GM19043 (cell line): ENCODE results near the gene NT5C2.
"Not testable (repeated sequence)": the region's sequence is repeated elsewhere in the genome, so short reads cannot be mapped to it uniquely, and the experiment has no call there.

Experiments
- ATAC-seq: cut with Tn5 transposase; IDR thresholded peaks from one replicate; pipeline ENCODE4 v1.9.1; 2021; ENCODE audit warnings: low read depth; ENCODE audit not compliant: unreplicated experiment

NT5C2 gene

DNA sequence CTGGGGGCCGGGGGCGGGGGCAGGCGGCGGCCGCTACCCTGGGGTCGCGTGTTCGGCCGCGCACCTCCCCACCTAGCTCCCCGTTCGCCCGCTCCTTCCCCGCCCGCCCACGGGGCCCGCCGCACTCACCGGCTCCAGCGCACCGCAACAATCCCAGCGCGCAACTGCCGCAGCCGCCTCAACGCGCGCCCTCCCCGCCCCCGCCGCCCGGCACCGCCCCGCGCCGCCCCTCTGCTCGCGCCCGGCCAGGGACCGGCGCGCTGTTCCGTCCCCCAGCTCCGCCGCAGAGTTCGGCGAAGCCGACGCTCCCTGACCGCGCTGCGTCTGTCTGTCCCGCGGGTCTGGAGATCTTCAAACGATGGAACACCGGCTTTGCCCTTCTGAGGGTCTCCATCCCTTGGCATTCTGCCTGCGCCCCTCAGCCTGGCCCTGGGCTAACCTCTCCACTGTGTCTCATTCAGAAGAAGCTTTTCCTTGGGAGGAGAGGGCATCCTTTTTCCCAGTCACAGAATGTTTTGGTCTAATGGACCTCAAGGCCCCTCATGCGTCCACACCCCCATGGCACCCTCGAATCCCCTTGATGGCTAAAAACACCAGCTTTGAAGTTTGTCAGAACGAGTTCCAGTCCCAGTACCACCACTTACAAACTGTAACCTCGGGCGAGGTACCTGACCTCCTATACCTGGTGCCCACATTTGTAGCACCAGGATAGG lies at the start of gene NT5C2:
TSS of gene NT5C2 (minus strand) at position 166 of the 713 bp plus-strand sequence. CDS start 18,314 bp downstream, outside the sequence.
- peak; percentile 52 for ATAC-seq

DNA sequence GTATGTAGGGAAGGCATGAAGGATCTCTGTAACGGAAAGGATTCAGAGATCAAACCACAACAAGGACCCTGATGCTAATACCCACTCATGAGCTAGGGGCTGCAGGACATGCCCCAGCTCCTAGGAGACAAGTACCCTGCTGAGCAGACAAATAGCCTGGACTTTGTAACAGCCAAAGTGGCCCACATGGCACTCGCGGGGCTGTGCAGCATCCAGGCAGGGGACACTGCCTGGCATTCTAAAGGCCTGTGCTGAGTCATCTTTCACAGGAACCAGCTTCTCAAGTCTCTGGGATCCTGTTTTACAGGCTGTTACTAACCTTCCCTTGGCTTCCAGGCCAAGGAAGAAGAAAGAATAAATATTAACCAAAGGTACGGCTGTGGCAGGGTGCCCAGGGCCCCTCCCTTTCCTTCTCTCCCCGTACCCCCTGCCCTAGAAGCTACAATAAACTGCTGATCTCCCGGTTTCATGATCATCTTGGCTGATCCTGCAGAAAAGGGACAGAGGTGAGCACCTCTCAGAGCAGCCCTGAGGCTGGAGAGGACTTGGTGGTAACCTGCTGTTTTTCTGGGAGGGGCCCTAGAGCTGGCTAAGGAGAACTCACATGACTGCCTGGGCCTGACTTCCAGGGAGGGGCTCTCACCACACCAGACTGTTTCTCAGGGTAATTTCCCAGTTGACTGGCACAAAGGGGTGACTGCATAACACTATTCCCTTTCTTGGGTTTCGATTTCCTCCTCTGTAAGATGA lies 48.4 kb upstream of the NT5C2 start:
- ATAC-seq, result no peak

DNA sequence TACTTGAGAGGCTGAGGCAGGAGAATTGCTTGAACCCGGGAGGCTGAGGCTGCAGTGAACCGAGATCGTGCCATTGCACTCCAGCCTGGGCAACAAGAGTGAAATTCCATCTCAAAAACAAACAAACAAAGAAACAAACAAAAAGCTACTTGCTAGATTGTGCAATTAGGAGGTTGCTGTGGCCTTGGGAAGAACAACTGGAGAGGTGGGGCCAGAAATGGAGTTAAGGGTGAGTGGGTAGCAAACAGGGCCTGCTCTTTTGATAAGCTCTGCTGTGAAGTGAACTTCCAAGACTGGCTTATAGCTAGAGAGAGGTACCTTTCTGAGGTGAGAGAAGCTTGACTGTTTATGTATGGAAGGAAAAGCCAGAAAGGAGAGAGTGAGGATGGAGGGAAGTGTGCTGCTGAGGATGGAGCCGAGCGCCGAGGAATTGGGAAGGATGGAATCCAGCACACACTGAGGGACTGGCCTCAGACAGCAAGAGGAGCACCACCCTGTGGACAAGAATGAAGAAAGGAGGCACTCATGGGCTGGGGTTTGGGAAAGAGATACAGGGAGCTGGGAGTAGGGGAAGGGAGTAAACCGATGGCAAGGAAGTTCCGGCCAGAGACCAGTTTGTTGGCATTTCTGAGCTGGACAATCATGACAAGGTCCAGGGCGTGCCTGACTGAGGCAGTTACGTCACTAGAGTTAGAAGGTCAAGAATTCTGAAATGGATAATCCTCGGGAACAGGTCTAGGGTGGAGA lies 45.6 kb upstream of the NT5C2 start:
- no peak for ATAC-seq

DNA sequence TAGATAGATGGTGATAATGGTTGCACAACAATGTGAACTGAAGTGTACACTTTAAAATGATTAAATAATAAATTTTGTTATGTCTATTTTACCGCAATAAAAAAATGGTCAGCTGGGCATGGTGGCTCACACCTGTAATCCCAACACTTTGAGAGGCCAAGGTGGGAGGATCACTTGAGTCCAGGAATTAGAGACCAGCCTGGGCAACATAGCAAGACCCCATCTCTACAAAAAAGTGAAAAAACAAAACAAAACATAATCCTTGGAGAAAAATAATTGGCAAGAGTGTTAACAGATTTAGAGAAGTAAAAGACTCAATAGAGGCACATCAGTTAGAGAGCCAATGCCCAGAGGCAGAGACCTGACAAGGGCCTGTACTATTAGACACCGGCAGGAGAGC lies 42.7 kb upstream of the NT5C2 start:
- ATAC-seq, result no peak

DNA sequence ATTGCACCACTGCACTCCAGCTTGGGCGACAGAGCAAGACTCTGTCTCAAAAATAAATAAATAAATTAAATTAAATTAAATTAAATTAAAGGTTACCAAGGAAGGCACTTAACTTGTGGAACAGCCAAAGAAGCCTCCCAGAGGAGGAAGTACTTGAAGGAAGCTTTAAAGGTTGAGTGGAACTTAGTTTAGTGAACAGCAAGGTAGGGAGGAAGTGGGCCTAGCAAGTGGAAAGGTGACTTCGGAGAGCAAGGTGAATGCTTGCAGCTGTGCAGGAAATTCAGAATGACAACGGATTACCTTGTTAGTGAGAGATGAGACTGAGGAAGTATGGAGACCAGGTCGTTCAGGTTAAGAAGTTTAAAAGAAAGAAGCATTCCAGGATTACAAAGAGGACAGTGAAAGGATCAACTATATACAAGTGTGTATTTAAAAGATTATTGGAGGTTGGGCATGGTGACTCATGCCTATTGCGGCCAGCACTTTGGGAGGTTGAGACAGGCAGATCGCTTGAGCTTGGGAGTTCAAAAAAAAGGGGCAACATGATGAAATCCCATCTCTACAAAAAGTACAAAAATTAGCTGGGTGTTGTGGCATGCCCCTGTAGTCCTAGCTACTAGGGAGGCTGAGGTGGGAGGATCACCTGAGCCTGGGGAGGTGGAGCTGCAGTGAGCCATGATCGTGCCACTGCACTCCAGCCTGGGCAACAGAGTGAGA lies 39.9 kb upstream of the NT5C2 start:
- ATAC-seq, result no peak

DNA sequence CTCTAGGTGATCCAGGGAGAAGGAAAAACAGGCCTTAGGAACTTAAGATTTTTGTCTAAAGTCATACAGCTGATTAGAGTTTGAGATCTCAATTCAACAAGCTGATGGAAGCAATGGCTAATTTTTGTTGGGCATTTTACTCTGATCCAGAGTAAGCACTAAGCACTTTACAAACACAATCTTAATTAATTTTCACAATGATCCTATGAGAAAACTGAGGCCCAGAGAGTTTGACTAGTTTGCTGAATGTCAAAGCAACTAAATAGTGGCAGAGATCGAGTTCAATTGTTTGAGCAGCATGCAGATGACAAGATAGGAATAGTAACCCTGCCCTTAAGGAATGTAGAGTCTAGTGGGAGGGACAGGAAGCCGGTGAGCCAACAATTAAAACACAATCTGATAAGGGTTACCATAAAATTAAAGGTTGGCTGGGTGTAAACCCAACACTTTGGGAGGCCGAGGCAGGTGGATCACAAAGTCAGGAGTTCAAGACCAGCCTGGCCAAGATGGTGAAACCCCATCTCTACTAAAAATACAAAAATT lies 39.1 kb upstream of the NT5C2 start:
- ATAC-seq, result no peak

DNA sequence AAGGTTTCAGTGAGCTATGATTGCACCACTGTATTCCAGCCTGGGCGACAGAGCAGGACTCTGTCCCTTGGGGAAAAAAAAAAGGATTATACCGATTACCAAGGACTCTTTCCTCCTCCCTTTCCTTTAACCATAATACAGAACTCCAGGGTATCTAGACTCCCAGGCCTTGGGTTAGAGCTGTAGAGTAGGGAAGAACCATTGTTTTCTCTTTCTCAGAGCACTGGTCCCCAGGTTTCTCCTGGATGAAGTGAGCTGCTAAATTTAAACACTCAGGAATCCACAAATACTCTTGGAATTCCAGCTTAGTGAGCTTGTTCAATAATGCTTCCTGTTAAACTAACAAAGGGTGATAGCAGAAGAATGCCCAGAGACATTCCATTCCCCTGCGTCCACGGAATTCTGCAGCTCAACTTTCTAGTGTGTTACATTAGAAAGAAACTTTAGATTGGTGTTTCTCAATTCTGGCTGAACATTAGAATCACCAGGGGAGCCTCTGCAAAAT lies 38.0 kb upstream of the NT5C2 start:
- ATAC-seq, result no peak

DNA sequence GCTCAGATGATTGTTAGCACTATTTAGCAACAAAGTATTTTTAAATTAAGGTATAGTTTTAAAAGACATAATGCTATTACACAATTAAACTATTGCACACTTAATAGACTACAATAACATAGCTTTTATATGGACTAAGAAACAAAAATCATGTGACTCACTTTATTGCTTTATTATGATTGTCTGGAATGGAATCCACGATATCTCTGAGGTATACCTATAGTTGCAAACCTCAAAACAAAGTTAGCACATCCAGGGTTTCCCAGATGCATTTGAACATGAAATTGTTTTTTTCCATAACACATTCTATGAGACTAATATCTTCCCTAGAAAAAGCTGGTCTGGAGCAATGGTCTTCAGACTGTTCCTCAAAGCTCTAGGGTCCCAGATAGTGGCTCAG lies 34.3 kb upstream of the NT5C2 start:
- ATAC-seq, result no peak

DNA sequence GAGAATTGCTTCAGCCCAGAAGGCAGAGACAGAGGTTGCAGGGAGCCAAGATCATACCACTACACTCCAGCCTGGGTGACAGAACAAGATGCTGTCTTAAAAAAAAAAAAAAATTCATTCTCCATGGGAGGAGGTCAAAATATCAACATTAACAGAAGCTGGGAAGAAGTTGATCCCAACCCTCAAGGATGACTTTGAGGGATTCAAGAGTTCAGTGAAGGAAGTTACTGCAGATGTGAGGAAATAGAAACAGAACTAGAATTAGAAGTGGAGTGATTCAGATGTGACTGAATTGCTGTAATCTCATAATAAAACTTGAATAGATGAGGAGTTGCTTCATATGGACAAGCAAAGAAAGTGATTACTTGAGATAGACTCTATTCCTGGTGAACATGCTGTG lies 32.9 kb upstream of the NT5C2 start:
- no peak for ATAC-seq

DNA sequence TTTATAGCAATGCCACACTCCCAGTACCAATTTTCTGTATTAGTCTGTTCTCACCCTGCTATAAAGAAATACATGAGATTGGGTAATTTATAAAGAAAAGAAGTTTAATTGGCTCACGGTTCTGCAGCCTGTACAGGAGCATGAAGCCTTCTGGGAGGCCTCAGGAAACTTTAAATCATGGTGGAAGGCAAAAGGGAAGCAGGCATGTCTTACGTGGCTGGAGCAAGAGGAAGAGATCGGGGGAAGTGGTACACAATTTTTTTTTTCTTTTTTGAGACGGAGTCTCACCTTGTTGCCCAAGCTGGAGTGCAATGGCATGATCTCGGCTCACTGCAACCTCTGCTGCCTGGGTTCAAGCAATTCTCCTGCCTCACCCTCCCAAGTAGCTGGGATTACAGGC lies 31.6 kb upstream of the NT5C2 start:
- ATAC-seq, result not testable (repeated sequence)

DNA sequence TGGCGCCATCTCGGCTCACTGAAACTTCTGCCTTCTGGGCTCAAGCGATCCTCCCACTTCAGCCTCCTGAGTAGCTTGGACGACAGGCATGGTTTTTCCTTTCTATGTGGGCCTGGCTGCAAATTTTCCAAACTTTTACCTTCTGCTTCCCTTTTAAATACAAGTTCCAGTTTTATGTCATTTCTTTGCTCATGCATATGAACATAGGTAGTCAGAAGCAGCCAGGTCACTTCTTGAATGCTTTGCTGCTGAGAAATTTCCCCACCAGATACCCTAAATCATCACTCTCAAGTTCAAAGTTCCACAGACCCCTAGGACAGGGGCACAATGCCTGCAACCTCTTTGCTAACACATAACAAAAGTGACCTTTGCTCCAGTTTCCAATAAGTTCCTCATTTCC lies 31.1 kb upstream of the NT5C2 start:
- no peak for ATAC-seq

DNA sequence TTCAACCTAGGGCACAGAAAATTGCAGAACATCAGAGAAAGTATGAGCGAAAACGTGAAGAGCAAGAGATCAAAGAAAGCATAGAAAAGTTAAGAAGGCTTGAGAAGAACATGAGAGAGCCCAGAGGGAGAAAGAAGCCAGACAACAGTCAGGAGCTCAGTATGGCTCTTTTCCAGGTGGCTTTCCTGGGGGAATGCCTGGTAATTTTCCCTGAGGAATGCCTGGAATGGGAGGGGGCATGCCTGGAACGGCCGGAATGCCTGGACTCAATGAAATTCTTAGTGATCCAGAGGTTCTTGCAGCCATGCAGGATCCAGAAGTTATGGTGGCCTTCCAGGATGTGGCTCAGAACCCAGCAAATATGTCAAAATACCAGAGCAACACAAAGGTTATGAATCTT lies 23.3 kb upstream of the NT5C2 start:
- not testable (repeated sequence) for ATAC-seq

DNA sequence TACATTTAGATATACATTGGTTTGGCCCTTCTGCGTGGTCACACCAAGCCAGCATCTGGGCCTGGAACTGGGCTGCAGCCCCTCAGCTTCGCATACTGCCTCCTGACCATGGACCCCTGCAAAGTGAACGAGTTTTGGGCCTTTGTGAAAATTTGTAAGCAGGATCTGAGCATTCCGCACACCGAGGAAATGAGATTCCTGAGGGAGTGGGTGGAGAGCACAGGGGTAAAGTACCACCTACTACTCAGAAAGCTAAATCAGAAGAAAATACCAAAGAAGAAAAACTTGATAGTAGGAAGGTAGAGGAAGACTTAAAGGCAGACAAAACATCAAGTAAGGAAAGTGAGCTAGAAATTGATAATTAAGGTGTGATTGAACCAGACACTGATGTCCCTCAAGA lies 22.5 kb upstream of the NT5C2 start:
- no peak for ATAC-seq

DNA sequence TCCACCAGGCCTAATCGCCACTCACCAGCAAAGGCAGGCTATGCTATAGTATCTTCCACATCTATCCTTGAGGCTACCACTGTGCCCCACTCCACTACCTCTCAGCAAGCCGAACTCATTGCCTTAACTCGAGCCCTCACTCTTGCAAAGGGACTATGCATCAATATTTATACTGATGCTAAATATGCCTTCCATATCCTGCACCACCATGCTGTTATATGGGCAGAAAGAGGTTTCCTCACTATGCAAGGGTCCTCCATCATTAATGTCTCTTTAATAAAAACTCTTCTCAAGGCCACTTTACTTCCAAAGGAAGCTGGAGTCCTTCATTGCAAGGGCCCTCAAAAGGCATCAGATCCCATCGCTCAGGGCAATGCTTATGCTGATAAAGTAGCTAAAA lies 17.2 kb upstream of the NT5C2 start:
- not testable (repeated sequence) for ATAC-seq

DNA sequence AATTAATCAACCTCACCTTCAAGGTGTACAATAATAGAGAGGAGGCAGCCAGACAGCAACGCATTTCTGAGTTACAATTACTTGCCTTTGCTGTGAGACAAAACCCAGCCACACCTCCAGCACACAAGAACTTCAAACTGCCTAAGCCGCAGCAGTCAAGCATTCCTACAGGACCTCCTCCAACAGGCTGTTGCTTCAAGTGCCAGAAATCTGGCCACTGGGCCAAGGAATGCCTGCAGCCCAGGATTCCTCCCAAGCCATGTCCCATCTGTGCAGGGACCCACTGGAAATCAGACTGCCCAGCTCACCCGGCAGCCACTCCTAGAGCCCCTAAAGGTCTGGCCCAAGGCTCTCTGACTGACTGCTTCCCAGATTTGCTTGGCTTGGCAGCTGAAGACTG lies 14.6 kb upstream of the NT5C2 start:
- ATAC-seq, result not testable (repeated sequence)

DNA sequence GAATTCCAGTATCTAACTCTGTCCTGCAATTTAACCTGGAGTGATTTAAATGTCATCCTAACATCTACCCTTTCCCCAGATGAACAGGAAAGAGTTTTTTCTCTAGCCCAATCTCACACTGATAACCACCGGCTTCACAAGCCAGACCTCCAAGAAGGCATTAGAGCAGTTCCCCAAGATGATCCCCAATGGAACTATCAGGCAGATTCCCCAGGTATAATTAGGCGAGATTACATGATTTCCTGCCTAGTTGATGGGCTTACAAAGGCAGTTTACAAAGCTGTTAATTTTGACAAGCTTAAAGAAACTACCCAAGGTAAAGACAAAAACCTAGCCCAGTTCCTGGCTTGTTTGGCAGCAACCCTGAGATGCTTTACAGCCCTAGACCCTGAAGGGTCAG lies 14.1 kb upstream of the NT5C2 start:
- ATAC-seq, result no peak

DNA sequence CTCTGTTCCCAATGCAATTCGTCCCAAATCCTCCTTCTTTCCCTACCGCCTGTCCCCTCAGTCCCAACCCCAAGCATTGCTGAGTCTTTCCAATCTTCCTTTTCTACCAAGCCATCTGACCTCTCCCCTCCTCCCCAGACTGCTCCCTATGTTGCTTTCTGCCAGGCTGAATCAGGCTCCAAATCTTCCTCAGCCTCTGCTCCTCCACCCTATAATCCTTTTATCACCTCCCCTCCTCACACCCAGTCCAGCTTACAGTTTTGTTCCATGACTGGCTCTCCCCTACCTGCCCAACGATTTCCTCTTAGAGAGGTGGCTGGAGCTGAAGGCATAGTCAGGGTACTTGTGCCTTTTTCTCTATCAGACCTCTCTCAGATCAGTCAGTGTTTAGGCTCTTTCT lies 13.6 kb upstream of the NT5C2 start:
- not testable (repeated sequence) for ATAC-seq

DNA sequence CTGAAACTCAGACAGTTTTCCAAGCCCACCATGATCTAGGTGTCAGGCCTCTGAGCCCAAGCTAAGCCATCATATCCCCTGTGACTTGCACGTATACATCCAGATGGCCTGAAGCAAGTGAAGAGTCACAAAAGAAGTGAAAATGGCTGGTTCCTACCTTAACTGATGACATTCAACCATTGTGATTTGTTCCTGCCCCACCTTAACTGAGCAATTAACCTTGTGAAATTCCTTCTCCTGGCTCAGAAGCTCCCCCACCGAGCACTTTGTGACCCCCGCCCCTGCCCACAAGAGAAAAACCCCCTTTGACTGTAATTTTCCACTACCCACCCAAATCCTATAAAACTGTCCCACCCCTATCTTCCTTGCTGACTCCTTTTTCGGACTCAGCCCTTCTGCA lies 12.3 kb upstream of the NT5C2 start:
- not testable (repeated sequence) for ATAC-seq

DNA sequence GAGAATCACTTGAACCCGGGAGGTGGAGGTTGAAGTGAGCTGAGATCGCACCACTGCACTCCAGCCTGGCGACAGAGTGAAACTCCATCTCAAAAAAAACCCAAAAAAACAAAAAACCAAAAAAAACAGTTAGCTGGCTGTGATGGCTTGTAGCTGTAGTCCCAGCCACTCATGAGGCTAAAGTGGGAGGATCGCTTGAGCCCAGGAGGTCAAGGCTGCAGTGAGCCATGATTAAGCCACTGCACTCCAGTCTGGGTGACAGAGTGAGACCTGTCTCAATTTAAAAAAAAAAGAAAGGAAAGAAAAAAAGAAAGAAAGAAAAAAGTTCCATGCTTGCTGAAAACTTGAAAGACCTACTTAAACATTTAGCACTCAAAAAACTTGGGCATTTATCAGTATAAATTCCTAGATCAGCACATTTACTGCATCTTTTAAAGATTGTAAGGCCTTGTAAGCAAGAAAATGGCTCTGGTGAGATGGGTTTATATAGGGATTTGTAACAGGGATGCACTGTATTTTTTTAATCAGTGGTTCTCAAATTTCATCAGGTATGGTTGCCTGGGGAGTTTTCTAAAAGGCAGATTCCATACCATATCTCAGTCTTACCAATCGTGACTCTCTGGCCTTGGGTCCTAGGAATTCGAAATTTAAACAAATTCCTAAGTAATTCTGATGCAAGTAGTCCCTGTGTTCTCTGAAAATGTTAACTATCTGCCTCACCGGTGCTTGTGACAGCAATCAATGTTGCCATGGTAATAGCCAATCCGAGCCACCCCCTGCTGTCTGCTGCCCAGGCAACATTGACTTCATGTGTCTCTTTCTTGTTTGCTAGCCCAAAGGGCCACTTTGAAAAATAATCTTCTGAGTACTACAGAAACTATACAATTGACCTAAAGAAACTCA lies 11.5 kb upstream of the NT5C2 start:
- ATAC-seq, result no peak
